ENCODE measurements around the gene BAX. TPM values are rescaled to one million over a fixed set of nuclear protein-coding genes. Genes with fewer than 3 reads are reported as not detected.

The BAX gene
- total and polyA plus RNA-seq, 9 of the 15 experiments (the other 6 are each of a cell fraction or from before 2014, with no cell fraction given), result 3.2 to 95.4 (median 44.5) TPM

- no peak for TF ChIP-seq PREB (CRISPR knock-in tag; IDR thresholded peaks at IDR 0.05)
- TF ChIP-seq ATF4 (CRISPR knock-in tag; IDR thresholded peaks at IDR 0.05), result no peak
- no peak for TF ChIP-seq NFE2L1 (tag; IDR thresholded peaks at IDR 0.05; ENCODE audit: borderline replicate concordance, low read depth)
- TF ChIP-seq SMAD2 (IDR thresholded peaks at IDR 0.05; ENCODE audit: low read depth, low read length), result no peak
- TF ChIP-seq REST (IDR thresholded peaks at IDR 0.05; ENCODE audit: borderline replicate concordance), result peak; percentile 44; the same call in 1 of the 2 replicates
- TF ChIP-seq REST (CRISPR knock-in tag; IDR thresholded peaks at IDR 0.05; ENCODE audit: low read depth), result no peak
- no peak for TF ChIP-seq MIER1 (IDR thresholded peaks at IDR 0.05; ENCODE audit: low read depth)
- peak; percentile 86 for TF ChIP-seq XRCC5 (IDR thresholded peaks at IDR 0.05; ENCODE audit: low read depth, low read length)
- TF ChIP-seq ATF7 (IDR thresholded peaks at IDR 0.05), result peak; percentile 86
- no peak for TF ChIP-seq LCOR (CRISPR knock-in tag; IDR thresholded peaks at IDR 0.05)
- no peak for TF ChIP-seq RREB1 (CRISPR knock-in tag; IDR thresholded peaks at IDR 0.05)
Measured at GRCh38 chr19:48993175-48994034, 38.7 kb downstream of the BAX start, which contains the start of the genes GYS1 and RUVBL2 (continued).
